ENCODE data around the gene ACER3.
"Not testable (repeated sequence)": the region's sequence is repeated elsewhere in the genome, so short reads cannot be mapped to it uniquely, and the experiment has no call there.

ACER3 gene

DNA sequence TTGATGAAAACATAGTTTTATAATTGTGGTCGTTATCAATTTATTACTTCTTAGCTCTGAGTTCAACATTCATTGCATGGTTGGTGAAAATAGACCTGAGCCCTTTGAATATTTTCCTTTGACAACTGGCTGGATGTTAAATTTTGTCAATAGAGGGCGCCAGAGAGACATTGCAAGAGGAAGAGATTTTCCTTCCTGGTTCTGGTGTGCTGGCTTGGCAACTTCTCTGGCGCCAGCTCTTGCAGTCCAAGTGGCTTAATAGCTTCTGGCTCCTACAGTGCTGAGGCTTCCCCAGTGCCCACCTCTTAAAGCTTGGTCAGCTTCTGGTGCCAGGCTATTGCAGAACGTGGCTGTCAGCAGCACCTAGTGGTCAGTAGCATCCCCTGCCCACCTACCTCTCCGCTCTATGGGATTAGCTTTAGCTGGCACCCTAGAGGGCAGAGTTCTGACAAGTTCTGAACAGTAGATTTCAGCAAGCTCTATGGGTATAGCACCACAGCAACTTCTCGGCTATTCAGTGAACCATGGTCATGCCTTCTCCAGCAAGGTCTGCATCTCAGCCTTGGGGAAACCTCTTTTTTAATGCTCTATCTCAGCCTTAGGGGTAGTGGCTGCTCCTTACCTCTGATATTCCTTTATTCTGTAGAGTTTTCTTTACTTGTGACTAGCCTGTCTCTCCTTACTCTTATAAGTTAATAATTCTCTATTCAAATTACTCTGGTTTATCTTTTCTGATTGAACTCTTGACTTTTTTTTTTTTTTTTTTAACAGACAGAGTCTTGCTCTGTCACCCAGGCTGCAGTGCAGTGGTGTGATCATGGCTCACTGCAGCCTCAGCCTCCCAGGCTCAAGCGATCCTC is 59.4 kb downstream of the ACER3 start:
- DNase-seq (ENCODE audit: low read depth in 2 of 2), result peak; percentile 7 to 54

DNA sequence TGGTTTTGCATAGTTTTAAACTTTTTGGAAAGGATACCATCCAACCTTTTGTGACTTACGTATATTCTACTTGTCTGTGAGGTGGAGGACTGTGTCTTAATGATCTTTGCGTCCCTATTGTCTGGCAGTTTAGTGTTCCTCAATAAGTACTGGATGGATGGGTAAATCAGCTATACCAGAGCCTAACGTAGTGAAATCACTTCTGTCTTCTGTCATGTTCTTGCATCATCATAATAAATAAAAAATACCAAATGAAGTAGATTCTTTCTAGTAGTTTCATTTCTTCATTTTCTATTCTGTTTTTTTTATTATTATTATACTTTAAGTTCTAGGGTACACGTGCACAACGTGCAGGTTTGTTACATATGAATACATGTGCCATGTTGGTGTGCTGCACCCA is 66.4 kb downstream of the ACER3 start:
- DNase-seq (ENCODE audit: low read depth in 2 of 2), result no peak

DNA sequence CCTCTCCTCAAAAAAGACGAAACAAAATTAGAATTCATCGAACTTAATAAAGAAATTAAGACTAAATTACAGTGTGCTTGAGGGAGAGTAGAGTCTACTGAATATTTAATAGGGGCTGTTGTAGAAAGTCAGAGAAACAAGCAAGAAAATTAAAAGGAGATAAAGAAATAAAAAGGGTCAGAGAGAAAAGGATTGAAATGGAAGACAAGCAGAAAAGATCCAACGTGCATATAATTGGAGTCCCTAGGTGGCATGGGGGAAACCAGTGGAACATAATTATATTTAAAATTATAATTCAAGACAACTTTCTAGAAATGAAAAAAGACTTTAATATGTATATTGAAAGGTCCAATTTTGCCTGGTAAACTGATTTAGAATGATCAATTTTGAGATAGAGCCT is 74.3 kb downstream of the ACER3 start:
- DNase-seq (ENCODE audit: low read depth in 2 of 2), result no peak

DNA sequence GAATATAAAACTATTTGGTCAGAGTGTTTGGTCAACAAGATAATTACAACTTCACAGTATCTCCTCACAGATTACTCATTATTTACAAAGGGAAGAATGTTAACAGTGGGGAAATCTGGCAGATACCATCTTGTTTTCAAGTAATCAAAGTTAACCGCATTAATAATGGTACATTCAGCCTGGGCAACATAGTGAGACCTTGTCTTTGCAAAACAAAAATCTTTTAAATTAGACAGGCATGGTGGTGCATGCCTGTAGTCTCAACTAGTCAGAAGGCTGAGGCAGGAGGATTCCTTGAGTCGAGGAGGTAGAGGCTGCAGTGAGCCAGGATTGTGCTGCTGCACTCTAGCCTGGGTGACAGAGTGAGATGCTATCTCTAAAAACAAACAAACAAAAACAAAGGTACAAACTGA is 78.5 kb downstream of the ACER3 start:
- DNase-seq (ENCODE audit: low read depth in 2 of 2), result no peak

DNA sequence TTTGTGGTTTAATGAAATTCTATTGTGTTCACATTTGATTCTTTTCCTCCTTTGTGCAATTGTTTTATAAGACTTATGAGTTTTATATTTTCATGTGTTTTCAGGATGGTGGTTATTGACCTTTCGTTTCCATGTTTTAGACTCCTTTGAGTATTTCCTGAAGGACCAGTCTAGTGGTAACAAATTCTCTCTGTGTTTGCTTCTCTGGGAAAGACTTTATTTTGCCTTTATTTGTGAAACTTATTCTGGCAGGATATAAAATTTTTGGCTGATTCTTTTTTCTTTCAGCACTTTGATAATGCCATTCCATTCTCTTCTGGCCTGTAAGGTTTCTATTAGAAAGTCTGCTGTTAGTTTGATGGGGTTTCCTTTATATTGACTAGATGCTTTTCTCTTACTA is 83.5 kb downstream of the ACER3 start:
- no peak for DNase-seq (ENCODE audit: low read depth in 2 of 2)

DNA sequence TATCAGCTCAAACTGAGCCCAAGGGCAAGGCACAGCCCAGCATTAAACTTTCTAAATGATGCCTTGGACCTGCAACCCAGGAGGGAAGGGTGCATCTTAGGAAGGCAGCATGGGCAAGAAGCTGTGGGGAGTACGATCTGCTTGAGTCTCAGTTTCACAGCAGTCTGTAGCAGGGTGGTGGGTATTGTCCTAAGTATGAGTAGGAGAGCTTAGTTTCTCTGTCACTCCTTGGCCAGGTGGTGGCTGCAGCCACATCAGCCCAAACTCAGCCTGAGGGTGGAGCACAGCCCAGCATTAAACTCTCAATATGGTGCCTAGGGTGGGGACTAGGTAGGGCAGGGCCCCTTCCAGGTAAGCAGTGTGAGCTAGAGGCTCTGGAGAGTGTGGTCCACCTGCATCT is 85.5 kb downstream of the ACER3 start:
- DNase-seq (ENCODE audit: low read depth in 2 of 2), result no peak

DNA sequence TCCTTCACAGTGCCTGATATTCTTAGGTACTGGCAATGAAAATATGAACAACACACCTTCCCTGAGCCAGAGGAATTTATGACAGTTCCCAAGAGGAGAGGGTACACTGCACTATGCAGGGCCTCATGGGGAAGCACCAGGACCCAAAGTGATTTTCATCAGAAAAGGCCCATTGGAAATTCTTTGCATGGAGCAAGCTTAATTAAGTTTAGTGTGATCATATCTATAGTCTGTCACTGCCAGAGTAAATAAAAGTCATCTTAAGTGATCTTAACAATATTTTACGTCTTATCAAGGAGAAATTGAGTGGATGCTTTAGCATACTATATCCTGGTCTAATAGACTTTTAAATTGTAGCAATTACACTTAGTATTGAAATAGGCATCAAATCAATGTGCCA is 86.5 kb downstream of the ACER3 start:
- no peak for DNase-seq (ENCODE audit: low read depth in 2 of 2)

DNA sequence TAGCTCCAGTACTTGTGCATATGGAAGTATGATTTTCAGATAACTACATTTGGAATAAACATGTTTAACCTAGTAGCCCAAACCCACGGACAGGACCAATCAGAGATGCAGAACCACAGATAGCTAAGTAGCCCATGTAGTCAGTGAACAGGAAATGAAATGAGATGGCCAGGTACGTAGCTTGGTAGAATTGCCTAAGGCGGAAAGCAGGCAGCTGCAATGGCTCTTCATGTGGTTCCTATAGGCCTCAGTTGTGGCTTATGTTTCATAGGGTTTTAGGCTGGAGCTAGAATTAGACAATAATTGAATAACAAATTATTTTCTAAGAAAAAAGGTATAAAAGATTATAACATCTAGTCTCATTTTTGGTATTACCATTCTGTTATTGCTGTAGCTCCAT is 87.1 kb downstream of the ACER3 start:
- no peak for DNase-seq (ENCODE audit: low read depth in 2 of 2)

DNA sequence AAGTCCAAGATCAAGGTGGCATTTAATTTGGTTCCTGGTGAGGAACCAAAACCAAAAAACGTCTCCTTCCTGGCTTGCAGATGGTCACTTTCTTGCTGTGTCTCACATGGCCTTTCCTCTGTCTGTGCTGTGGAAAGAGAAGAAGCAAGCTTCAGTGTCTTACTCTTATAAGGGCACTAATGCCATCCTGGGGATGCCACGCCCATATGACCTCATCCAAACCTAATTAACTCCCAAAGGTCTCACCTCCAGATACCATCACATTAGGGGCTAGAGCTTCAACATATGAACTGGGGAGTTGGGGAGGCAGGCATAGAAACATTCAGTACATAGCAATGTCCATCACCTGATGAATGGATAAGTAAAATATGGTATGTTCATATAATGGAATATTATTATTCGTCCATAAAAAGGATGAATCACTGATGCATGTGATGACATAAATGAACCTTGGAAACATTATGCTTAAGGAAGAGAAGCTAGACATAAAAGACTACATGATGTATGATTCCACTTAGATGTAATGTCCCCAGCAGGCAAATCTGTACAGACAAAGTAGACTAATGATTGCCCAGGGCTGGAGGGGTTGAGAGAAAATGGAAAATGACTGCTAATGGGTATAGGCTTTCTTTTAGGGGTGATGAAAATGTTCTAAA is 94.9 kb downstream of the ACER3 start:
- no peak for DNase-seq (ENCODE audit: low read depth in 2 of 2)

DNA sequence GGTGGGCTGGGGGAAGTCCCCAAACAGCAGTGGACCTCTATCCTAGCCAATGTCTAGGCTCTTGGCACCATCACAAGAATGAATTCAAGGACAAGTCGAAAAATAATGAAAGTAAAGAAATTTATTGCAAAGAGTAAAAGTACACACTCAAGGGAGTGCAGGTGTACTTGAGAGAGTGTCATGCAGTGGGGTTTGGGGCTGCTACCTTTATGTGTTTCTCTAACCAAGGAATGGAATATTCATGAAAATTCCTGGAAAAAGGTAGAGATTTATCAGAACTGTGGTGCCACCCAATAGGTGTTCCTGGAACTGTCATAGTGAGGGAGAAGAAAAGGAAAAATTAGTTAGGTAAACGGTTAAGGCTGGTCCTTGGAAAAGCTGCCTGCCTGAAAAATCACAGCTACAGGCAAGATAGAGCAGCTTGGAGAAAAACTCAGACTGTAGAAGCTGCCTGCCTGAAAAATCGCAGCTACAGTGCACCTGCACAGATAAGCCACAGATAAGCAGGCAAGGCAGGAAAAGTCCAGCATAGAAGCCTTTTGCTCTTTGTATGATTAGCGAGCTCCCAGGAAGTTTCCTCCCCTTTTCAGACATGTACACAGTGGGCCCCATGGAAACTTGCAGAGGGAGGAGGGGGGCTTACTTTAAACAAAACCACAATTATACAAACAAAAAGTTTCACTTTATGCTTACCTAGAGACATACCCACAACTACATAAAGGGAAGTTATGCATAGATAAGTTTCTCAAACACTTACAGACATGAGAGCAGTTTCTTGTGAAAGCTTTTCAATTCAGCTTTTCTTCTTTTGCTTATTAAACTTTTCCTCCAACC is 102.1 kb downstream of the ACER3 start:
- no peak for DNase-seq (ENCODE audit: low read depth in 2 of 2)

DNA sequence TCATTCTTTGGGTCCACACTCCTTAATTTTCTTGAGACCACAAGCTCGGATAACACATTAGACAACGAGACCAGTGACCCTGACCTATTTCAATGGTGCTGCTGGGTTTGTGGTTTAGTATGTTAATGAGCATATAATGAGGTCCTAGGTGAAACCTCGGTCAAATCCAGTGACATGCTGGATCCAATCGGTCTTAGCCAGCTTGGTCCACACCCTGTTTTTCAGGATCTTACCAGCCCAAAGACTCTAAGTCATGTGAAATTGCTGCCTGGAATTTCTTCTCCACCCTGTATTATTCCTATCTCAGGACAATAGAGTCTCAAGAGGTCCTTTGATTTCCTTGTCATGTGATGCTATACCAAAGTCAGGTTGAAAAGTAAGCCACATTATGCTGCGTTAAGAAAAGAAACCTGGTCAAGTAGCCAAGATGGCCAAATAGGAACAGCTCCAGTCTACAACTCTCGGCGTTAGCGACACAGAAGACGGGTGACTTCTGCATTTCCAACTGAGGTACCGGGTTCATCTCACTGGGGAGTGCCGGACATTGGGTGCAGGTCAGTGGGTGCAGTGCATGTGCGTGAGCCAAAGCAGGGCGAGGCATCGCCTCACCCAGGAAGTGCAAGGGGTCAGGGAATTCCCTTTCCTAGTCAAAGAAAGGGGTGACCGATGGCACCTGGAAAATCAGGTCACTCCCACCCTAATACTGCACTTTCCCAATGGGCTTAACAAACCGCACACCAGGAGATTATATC is 102.9 kb downstream of the ACER3 start:
- not testable (repeated sequence) for DNase-seq (ENCODE audit: low read depth in 2 of 2)

DNA sequence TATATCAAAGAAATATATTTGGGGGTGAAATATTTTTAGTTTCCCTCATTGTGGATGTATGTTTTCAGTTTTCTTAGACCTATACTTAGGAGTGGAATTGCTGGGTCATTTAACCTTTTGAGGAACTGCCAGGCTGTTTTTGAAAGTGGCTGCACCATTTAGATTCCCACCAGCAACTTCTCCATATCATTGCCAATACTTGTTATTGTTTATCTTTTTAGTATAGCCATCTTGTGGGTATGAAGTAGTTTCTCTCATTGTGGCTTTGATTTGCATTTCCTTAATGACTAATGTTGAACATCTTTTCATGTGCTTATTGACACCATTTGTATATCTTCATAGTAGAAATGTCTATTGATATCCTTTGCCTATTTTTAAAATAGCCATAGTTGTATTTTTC is 111.3 kb downstream of the ACER3 start:
- no peak for DNase-seq (ENCODE audit: low read depth in 2 of 2)

DNA sequence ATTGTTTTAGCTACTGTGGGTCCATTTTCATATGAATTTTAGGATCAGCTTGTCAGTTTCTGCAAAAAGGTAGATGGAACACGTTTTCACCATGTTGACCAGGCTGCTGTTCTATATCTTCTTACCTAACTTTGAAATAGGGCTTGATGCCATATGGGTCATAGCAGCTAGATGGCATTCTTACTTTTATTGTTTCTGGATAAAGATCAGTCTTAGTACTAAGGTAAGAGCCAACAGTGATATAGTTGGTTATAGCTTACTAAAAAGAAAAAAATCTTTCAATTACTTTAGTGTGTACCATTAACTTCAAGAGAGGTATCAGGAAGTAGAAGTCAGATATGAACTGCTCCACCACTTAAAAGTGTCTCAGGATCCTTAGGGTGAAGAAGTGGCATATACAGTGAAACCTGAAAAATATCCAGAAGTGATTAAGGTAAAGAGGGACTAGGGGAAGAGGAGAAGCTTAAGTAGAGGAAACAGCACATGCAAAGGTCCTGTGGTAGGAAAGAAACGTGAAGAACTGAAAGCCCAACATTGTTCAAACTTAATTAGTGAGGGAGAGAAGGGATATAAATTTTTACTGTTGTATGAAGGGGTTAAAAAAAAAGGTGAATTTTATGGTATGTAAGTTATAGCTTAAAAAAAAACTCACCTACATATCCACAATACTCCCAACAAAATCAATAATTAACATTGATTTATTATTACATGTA is 113.6 kb downstream of the ACER3 start:
- no peak for DNase-seq (ENCODE audit: low read depth in 2 of 2)

DNA sequence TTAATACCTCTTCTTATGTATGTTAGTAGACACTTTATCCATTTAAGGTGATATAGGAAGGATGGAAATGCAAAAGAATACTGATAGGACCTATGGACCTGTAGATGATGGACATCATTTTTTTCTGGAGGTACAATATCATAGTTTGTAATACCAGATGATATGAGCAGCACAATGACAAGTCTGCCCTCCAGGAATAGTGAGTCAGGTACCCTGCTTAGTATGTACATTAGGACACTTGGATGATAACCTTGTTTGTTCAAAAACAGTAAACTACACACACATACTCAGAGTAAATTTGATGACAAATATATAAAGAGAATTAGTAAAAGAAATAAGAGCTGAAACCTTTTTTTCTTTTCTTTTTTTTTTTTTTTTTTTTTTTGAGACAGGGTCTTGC is 114.8 kb downstream of the ACER3 start:
- DNase-seq (ENCODE audit: low read depth in 2 of 2), result no peak

DNA sequence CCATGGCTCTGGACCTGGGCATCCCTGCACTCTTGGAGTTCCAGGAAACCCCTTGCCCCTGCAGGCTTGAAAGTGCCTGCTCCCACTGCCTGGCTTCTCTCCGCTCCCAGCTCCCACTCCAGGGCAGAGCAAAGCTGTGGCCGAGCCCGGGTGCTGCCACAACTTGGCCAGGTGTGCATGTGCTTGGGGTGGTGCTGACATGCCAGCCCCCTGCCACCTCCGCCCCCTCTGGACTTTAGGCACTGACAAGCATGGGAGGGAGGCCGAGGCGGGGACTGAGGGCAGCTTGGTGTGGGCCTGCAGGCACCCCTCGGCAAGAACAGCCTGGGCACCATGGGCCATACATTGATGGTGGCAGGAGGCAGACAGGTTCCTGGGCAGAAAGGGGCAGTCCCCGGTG is 117.1 kb downstream of the ACER3 start:
- DNase-seq (ENCODE audit: low read depth in 2 of 2), result no peak

DNA sequence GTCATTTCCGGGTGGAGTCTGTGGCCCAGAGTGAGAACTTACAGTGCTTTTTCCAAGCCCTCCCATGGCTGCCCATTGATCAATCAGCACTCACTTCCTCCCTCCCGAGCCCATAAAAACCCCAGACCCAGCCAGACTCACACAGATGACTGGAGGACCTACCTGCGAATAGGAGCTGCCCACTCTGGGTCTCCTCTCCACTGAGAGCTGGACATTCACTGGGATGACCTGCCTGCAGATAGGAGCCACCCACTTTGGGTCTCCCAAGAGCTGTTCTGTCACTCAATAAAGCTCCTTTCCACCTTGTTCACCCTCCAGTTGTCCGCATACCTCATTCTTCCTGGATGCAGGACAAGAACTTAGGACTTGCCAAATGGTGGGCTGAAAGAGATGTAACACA is 117.5 kb downstream of the ACER3 start:
- no peak for DNase-seq (ENCODE audit: low read depth in 2 of 2)

DNA sequence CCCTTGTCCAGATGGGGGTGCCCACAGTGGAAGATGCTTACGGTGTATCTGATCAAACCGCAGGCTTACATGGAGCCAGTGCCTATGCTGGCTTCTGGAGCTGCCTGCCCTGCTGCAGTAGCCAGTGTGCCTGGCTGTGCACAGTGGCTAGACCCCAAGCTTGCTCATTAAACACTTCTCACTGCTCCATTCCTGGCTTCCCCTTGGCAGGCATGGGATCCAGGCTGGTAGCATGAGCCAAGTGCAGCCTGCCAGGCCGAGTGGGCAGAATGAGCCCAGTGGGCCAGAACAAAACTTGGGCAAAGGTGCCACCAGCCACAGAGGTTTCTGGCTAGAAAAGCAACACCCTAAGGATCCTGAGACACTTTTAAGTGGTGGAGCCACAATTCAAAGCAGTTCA is 118.1 kb downstream of the ACER3 start:
- no peak for DNase-seq (ENCODE audit: low read depth in 2 of 2)

DNA sequence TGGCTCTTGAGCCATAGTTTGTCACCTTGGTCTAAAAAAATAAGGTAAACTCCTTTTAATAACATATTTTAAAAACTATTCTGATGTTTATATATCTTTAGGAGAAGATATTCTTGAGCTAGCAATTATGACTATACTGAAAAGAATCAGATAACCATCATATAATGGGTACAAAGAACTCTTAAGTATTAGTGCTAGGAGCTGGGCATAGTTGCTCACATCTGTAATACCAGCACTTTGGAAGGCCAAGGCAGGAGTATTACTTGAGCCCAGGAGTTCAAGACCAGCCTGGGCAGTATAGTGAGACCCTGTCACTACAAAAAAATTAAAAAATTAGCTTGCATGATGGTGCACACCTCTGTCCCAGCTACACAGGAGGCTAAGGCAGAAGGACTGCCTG is 119.5 kb downstream of the ACER3 start:
- DNase-seq (ENCODE audit: low read depth in 2 of 2), result no peak

DNA sequence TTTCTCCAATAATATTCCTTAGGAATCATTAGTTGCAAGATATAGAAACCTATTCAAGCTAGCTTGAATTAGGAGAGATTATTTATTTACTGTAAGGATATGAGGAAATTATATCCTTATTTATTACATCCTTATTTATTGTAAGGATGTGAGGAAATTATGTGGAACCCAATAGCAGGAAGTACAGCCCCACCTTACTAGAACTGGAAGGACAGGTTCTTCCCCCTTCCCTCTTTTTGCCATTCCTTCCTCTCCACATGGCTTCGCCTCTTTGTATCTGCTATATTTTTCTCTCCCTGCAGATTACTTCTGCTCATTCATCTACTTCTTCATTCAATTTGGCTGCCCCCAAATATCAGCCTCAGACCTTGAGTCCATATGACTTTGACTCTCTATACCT is 124.0 kb downstream of the ACER3 start:
- DNase-seq (ENCODE audit: low read depth in 2 of 2), result no peak

DNA sequence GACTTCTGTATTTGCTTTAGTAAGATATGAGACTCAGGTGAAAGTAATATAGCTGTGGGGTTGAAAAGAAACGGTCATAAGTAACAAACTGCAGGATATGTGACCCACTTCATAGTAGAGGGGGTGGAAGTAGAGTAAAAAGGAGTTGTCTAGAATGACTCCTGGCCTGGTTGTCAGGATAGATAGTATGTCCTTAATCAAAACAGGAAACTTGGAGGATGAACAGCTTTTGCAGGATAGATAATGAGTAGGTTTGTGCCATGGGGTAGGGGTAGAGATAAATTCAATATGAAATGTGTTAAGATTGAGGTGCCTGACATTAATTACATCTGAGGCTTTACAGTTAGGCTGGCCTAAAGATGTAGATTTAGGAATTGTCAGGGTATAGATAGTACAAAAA is 126.5 kb downstream of the ACER3 start:
- DNase-seq (ENCODE audit: low read depth in 2 of 2), result no peak

DNA sequence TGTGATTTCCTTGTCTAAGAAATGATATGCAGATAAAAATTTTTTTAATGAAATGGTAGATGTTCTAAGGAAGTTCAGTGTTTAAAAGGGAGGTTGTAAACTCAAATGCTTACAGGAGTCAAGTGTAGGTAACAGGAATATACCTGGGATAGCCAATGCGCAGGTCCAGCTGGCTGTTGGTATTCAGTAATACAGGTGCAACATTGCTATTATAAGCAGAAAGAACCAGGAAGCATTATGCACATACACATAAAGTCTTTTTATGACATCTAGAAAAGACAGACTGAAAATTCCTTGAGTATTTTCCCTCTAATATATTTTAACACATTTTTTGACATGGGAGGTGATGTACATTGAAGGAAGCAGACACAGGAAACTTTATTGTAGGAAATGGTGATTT is 129.9 kb downstream of the ACER3 start:
- DNase-seq (ENCODE audit: low read depth in 2 of 2), result no peak

All from stimulated activated CD4-positive, alpha-beta T cell treated with anti-CD3 and anti-CD28 coated beads, Interleukin-1b, Interleukin-23, amount 100 ng/mL, for 4 hours (primary cell).